ENCODE data around the gene EMP2.
"Not testable (repeated sequence)": the region's sequence is repeated elsewhere in the genome, so short reads cannot be mapped to it uniquely, and the experiment has no call there.

The EMP2 gene

DNA sequence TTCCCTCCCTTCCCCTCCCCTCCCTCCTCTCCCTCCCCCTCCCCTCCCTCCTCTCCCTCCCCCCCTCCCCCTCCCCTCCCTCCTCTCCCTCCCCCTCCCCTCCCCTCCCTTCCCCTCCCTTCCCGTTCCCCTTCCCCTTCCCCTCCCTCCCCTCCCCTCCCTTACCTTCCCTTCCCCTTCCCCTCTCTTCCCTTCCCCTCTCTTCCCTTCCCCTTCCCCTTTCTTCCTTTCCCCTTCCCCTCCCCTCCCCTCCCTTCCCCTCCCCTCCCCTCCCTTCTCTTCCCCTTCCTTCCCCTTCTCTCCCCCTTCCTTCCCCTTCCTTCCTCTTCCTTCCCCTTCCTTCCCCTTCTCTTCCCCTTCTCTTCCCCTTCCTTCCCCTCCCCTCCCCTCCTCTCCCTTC lies 61.1 kb downstream of the EMP2 start:
- DNase-seq: no peak

DNA sequence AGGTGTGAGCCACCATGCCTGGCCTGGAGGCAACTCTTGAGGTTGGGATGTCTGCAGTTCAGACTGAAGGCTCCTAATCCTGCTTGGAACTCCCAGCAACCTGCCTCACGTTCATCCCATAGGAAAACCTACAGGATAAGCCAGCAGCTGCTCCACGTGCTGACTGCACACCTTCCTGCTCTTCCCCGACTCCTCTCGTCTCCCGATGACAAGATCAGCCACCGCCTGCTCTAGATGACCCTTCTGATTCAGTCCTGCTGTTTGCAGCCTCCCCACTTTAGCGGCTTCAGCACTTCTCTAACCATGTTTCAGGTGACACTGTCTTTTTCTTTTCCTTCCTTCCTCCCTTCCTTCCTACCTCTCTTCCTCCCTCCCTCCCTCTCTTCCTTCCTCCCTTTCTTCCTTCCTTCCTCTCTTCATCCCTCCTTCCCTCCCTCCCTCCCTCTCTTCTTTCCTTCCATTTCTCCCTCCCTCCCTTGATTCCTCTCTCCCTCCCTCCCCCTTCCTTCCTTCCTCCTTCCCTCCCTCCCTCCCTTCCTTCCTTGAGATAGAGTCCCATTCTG lies 61.8 kb downstream of the EMP2 start:
- DNase-seq: no peak

DNA sequence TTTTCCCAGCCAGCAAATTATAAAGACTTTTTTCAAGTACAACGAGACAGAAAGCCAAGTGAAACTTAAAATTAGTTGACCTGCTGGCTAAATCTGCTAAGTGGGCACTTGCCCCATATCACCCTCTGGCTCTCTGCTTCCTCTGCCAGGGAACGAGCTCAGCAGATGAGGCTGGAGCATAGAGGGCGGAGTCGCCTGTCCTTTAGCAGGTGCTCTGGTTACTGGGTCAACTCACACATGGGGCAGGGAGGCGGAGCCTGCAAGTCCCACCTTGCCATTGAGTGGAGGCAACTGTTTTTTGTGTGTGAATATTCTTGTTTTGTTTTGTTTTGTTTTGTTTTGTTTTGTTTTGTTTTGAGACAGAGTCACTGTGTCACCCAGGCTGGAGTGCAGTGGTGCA lies 62.5 kb downstream of the EMP2 start:
- DNase-seq: no peak

DNA sequence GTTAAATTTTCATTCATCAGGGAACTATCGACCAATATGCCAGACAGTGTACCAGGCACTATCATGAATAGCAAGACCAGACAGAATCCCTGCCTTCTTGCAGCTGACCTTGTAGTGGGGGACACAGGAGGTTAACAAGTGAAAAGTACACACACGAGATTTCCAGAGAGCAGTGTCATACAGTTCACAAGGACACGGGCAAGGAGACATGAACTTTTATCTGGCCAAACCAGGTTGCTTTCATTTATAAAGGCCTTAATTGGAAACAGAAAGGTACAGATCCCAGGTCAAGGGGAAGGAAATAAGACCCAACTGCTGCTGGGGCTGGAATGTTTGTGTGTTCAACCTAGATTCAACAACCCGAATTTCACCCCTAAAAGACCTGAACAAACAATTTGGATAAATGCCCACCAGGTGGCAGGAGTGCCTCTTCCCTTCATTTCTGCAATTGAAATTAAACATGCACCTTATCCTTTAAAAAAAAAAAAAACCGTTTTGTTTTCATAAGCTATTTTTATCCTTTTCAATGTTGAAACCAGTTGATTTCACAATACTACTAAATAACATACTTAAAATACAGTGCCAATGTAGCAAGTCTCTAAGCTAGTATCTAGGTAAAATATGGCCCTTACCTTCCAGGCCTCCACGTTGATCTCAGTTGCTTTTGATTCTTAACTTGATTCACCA lies 65.9 kb downstream of the EMP2 start:
- peak; percentile 13 for DNase-seq

DNA sequence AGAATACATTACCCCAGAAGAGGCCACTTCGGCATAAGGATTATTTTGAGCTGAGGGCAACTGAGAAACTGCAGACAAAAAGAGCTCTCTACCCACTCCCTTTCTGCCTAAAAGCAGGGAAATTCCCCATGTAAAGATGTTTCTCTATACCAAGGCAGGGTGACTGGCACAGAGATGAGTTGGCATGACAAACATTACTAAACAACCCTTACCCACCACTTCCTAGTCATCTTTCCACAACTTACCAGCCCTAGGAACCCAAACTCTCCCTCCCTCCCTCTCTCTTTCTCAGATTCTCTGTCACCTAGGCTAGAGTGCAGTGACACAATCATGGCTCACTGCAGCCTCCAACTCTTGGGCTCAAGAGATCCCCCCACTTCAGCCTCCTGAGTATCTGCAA lies 68.6 kb downstream of the EMP2 start:
- no peak for DNase-seq

DNA sequence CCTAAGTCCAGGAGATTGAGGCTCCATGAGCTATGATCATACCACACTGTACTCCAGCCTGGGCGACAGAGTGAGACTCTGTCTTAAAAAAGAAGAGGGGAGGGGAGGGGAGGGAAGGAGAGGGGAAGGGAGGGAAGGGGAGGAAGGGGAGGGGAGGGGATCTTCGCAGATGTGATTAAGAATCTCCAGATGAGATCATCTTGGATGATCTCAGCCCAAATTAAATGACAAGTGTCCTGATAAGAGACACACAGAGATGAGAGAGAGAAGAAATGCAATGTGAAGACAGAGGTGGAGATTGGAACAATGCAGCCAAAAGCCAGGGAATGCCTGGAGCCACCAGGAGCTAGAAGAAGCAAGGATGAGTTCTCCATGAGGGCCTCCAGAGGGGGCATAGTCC lies 70.1 kb downstream of the EMP2 start:
- DNase-seq: no peak

DNA sequence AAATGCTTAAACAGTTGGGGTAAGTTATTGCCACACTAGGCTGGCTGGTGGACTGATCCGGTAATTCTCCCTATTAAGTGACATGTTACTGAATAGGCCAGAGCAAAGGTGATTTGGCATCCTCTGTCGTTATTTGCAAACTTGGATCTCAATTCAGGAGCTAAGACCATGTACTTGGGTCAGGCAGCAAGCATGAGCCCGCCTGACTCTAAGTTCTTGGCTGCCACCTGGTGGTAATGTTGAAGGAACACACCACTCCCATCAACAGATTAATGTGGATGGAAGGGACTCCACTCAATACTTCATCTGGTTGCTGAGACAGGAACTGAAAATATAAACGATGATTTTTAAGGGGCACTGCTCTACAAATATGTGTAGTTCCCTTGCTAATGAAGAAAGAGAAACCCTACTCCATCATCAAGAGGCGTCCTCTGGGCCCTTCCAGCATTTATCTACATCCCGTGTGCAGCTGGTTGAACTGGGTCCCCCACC lies 70.8 kb downstream of the EMP2 start:
- DNase-seq: no peak

DNA sequence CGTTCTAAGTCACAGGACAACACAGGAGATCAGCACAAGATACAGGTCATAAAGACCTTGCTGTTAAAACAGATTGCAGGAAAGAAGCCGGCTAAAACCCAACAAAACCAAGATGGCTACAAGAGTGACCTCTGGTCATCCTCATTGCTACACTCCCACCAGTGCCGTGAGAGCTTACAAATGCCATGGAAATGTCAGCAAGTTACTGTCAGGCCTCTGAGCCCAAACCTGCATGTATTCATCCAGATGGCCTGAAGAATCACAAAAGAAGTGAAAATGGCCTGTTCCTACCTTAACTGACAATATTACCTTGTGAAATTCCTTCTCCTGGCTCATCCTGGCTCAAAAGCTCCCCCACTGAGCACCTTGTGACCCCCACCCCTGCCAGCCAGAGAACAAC lies 75.1 kb downstream of the EMP2 start:
- DNase-seq: not testable (repeated sequence)

DNA sequence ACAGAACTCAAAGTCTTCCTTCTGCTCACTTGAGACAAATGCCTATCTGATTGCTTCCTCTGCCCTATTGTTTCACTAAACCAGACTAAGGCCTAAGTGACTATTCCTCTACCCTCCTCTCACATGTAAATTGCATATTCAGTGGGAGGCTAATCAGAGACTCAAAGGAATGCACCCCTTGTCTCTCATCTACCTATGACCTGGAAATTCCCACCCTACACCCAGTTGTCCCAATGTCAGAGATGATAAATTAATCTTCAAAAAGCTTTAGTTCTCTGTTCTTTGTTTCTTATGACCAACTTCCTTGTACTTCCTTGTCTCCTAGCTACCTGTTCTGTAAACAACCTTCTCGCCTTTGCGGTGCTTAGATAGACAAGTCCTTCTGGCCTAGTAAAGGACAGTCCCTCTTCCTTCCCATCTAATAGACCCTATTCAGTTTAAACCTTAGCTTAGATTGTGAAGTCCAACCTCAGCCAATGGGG lies 76.0 kb downstream of the EMP2 start:
- DNase-seq: no peak

DNA sequence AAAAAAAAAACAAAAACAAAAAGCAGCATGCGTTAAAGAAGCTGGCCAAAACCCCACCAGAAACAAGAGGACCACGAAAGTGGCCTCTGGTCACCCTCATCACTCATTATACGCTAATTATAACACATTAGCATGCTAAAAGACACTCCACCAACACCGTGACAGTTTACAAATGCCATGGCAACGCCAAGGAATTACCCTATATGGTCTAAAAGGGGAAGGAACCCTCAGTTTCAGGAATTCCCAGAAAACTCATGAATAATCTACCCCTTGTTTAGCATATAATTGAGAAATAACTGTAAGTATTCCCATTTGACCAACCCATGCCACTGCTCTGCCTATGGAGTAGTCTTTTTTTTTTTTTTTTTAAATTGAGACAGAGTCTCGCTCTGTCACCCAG lies 77.6 kb downstream of the EMP2 start:
- no peak for DNase-seq

DNA sequence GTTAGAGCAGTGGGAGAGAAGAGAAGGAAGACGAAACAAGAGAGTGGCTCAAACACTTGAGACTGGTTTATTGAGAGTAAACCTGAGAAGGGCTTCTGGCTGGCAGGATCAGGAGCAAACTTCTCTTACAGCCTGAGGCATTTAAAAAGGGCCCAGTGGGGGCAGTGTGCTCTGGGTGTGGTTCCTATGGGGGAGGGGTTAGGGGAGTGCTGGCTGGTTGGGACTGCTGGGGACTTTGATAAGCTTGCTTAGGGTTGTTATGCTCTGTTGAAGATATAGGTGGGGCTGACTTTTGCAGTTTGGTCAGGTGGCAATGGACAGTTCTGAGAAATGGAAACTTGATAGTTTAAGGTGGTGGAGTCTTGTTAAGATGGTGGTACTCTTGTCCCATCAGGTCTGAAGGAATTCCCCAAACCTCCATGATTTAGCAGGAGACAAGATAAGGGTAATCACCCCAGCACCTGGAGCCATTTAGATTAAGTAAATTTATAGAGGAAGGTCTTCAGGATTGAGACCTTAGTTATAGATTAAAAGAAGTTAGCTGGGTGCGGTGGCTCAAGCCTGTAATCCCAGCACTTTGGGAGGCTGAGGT lies 79.3 kb downstream of the EMP2 start:
- no peak for DNase-seq

DNA sequence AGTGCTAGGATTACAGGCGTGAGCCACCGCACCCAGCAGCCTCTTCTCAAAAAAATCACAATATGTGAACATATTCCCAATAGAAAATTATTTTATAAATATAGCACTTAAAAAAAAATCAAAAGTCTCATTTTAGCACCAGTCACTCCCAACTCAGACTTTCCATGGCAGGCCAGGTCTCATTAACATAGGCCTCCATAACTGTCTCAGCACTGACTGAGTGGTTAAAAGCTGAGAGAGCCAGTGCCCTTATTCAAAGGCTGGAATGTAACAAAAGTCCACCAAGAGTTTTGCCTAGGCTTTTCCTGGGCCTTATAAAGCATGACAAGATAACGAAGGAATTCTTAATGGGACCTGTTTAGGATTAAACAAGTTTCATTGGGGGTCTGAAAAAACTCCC lies 79.8 kb downstream of the EMP2 start:
- no peak for DNase-seq

DNA sequence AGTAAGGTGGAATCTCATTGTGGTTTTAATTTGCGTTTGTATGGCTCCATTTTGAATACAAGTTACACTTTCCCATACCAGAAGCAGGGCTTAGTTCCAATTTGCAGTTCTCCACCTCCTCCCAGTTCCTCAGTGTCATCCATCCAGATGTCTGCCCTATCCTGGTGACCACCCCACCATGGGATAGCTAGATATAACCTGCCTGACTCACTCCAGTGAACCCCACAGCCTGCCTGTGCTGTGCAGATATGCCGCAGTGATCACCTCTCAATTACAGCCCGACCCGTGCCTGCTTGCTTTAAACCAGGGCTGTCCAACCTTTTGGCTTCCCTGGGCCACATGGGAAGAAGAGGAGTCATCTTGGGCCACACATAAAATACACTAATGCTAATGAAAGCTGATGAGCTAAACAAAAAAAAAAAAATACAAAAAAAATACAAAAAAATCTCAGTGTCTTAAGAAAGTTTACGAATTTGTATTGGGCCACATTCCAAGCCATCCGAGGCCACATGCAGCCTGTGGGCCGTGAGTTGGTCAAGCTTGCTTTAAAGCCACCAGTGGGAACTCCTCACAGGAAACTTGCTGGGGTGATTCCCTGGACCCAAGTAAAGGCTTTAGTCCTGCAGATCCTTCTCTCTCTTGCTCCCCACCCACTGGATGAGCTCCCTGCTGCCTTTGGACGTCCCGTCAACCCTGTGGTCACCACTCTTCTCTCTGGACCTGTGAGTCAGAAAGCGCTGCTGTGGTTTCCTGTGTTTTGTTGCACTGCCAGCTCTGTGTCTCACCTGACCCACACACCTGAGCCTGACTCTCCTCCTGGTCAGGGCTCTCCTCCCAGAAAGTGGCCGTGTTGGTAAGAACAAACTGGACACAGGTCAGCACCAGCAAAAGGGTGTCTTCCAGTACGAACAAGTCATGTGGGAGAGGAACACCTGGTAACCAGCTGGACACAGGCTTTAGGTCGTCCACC lies 83.0 kb downstream of the EMP2 start:
- no peak for DNase-seq

DNA sequence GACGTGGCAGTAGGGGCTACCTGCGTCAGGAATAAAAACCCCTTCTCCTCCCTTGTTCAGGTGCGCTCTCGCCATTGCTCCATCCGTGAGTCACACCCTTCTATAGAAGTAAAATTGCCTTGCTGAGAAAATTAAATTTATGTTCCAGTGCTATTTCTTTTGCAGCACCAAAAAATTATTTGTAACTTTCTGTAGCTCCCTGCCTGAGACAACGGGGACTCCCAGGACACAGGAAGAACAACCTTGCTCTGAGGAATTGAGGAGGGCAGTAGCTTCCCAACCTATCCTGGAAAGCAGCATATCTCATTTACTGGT lies 85.4 kb downstream of the EMP2 start:
- no peak for DNase-seq

DNA sequence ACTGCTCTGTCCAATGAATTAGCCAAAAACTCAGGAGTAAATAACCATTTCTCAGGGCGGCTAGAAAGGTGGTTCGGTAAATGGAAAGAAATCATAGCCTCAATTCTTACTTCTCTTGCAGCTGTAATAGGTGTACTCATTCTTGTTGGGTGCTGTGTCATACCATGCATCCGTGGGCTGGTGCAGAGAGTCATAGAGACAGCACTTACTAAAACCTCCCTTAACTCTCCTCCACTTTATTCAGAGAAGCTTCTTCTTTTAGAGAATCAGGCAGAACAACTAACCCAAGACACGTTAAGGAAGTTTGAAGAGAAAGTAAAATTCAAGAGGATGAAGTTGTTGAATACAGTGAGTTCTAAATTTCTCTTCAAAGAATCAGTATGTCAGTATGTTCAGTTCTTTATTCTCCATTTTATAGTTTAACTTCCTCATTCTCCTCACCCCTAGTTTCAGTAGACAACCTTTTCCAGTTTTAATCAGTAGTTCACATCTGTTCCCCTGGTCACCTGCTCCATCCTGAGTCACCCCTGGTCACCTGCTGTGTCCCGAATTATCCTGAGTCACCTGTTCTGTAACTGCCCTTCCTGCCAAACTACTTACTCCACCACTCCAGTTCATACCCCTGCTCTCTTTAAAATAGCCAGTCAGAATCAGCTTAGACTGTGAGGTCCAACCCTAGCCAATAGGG lies 85.9 kb downstream of the EMP2 start:
- no peak for DNase-seq

DNA sequence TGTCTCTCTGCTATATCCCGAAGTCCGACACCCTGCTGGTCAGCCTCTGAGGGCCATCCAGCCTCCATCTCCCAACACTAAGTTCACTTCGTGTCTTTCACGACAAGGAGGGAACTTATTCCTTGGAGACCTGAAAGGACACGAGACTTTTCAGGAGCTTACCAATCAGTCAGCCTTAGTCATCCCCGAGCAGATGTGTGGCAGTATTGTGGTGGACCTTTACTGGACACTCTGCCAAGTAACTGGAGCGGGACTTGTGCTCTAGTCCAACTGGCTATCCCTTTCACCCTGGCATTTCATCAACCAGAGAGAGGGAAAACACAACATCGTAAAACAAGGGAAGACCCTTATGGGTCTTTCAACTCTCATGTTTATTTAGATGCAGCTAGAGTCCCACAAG lies 87.1 kb downstream of the EMP2 start:
- no peak for DNase-seq

DNA sequence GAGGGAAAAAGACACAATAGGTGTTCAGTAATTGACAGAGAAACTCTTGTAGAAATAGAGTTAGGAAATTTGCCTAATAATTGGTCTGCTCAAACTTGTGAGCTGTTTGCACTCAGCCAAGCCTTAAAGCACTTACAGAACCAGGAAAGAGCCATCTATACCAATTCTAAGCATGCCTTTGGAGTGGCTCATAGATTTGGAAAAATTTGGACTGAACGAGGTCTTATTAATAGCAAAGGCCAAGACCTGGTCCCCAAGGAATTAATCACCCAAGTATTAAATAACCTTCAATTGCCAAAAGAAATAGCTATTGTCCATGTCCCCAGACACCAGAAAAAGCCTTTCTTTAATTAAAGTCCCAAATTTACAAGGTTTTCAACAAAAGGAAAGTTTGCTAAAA lies 90.3 kb downstream of the EMP2 start:
- no peak for DNase-seq

DNA sequence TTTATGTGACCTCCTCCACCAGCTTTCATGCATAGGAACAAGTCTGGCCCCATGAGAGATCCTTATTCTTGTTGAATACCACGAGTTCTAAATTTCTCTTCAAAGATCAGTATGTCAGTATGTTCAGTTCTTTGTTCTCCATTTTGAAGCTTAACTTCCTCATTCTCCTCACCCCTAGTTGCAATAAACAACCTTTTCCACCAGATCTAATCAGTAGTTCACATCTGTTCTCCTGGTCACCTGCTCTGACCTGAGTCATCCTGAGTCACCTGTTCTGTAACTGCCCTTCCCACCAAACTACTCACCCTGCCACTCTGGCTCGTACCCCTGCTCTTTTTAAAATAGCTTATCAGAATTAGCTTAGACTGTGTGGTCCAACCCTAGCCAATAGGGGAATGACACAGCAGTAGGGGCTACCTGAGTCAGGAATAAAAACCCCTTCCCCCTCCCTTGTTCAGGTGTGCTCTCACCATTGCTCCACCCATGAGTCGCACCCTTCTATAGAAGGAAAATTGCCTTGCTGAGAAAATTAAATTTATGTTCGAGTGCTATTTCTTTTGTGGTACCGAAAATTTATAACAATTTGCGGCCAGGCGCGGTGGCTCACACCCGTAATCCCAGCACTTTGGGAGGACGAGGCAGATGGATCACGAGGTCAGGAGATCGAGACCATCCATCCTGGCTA lies 94.6 kb downstream of the EMP2 start:
- no peak for DNase-seq

DNA sequence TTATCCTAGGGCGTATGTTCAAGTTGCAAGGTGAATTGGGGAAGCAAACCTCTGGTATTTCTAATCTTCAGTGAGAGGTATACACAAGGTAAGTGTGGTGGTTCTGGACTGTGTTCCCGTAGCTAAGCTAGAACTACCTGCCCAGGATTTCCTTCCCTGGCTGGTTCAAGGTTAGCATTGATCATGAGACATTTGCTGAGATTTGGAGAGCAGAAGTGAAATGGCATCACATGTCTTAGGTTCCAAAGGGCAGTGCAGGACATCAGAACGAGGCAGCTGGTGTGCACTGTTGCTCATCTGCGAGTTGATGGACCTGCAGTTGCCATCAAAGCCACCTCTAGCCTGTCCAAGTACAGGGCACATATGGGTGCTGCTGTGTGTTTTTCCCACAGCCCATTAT lies 95.2 kb downstream of the EMP2 start:
- no peak for DNase-seq

DNA sequence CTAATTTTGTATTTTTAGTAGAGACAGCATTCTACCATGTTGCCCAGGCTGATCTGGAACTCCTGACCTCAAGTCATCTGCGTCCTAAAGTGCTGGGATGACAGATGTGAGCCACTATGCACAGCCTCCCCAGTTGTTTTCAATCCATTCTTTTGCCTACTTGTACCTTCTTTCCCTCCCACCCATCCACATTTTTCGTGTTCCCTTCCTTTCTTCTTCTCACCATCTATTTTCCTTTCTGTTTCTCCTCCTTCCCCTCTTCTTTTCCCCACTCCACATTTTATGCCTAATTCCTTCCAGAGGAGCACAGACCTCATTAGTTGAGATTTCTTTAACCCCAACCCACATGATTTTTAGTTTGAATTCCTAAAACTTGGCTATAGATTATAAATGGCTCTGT lies 100.2 kb downstream of the EMP2 start:
- DNase-seq: no peak
